Chondrocyte (in vitro differentiated cells): Measurements from ENCODE around the gene GRIK3. TPM values are rescaled to one million over a fixed set of nuclear protein-coding genes. Genes with fewer than 3 reads are reported as not detected.

ENCODE experiments used
- DNase-seq: peaks from one replicate; pipeline ENCODE4 v3.0.0; 2021; ENCODE audit warnings: mixed read lengths, low spot score
- H3K27ac Mint-ChIP-seq: one replicate; pipeline ENCODE4 v1.8.0; 2021; ENCODE audit warnings: mild to moderate bottlenecking, moderate library complexity, mixed read lengths; ENCODE audit not compliant: unreplicated experiment
- H3K27me3 Mint-ChIP-seq: 2 replicates; pipeline ENCODE4 v1.8.0; 2021; ENCODE audit warnings: low read depth, mixed read lengths
- H3K36me3 Mint-ChIP-seq: 2 replicates; pipeline ENCODE4 v1.8.0; 2021; ENCODE audit warnings: low read depth, mixed read lengths
- H3K4me1 Mint-ChIP-seq: 2 replicates; pipeline ENCODE4 v1.8.0; 2021; ENCODE audit warnings: low read depth, mild to moderate bottlenecking, mixed read lengths
- H3K4me3 Mint-ChIP-seq: one replicate; pipeline ENCODE4 v1.8.0; 2021; ENCODE audit warnings: mild to moderate bottlenecking, moderate library complexity, mixed read lengths; ENCODE audit not compliant: unreplicated experiment
- H3K9me3 Mint-ChIP-seq: 2 replicates; pipeline ENCODE4 v1.8.0; 2021; ENCODE audit warnings: low read depth, mixed read lengths
- CTCF ChIP-seq: fragments of 200-600 bp; sonication (generic); IDR thresholded peaks from 2 replicates; pipeline ENCODE4 v1.5.0; 2021; ENCODE audit warnings: antibody characterized with exemption, mild to moderate bottlenecking, moderate library complexity
- total RNA-seq: library from RNA; stranded (reverse); gene quantifications from 3 replicates; pipeline ENCODE4 v1.2.1, GENCODE V29; 2021

Gene GRIK3
- total RNA-seq, 1 donor from 2014 or later = not detected

GRCh38 chr1:36961062-36961615 lies 73.2 kb downstream of the GRIK3 start:
- no peak overlapping the region for H3K27ac Mint-ChIP-seq
- H3K9me3 Mint-ChIP-seq = no peaks in the 10 kb centered on the region
- H3K4me1 Mint-ChIP-seq = no peaks in the 10 kb centered on the region
- no peak for TF ChIP-seq CTCF
- peaks cover 1% of the 10 kb centered on the region for H3K27me3 Mint-ChIP-seq
- DNase-seq = no peak
- H3K36me3 Mint-ChIP-seq = no peaks in the 10 kb centered on the region
- no peak overlapping the region for H3K4me3 Mint-ChIP-seq

GRCh38 chr1:36956570-36956969 lies 77.7 kb downstream of the GRIK3 start:
- no peak for TF ChIP-seq CTCF
- peaks cover 7% of the 10 kb centered on the region for H3K27me3 Mint-ChIP-seq
- no peak overlapping the region for H3K27ac Mint-ChIP-seq
- H3K9me3 Mint-ChIP-seq = no peaks in the 10 kb centered on the region
- DNase-seq = no peak
- H3K36me3 Mint-ChIP-seq = no peaks in the 10 kb centered on the region
- no peaks in the 10 kb centered on the region for H3K4me1 Mint-ChIP-seq
- no peak overlapping the region for H3K4me3 Mint-ChIP-seq

- no peak for TF ChIP-seq CTCF
- DNase-seq = no peak
- H3K27me3 Mint-ChIP-seq = peaks cover 9% of the 10 kb centered on the region
- H3K4me3 Mint-ChIP-seq = no peak overlapping the region
- H3K4me1 Mint-ChIP-seq = no peaks in the 10 kb centered on the region
- no peaks in the 10 kb centered on the region for H3K9me3 Mint-ChIP-seq
- H3K36me3 Mint-ChIP-seq = no peaks in the 10 kb centered on the region
- H3K27ac Mint-ChIP-seq = no peak overlapping the region
Measured at GRCh38 chr1:36955016-36955415, 79.3 kb downstream of the GRIK3 start.

GRCh38 chr1:36953061-36953460 lies 81.3 kb downstream of the GRIK3 start:
- DNase-seq = no peak
- no peak overlapping the region for H3K4me3 Mint-ChIP-seq
- no peaks in the 10 kb centered on the region for H3K4me1 Mint-ChIP-seq
- peaks cover 9% of the 10 kb centered on the region for H3K27me3 Mint-ChIP-seq
- TF ChIP-seq CTCF = no peak
- H3K36me3 Mint-ChIP-seq = no peaks in the 10 kb centered on the region
- no peak overlapping the region for H3K27ac Mint-ChIP-seq
- no peaks in the 10 kb centered on the region for H3K9me3 Mint-ChIP-seq

- Mint-ChIP-seq H3K4me3 (no peak overlapping the region), H3K27ac (no peak overlapping the region), H3K36me3 (no peaks in the 10 kb centered on the region), H3K9me3 (no peaks in the 10 kb centered on the region), H3K4me1 (no peaks in the 10 kb centered on the region), H3K27me3 (peaks cover 13% of the 10 kb centered on the region)
- no peak for TF ChIP-seq CTCF
- no peak for DNase-seq
Measured at GRCh38 chr1:36951761-36952160, 82.6 kb downstream of the GRIK3 start.
